Activated CD4-positive, alpha-beta T cell treated with anti-CD3 and anti-CD28 coated beads, Interleukin-2, amount 50 U/mL, for 16 hours (primary cell): ENCODE data around the gene TRAF3.
"Not testable (repeated sequence)": the region's sequence is repeated elsewhere in the genome, so short reads cannot be mapped to it uniquely, and the experiment has no call there.

ENCODE experiments used
- DNase-seq: peaks from one replicate; pipeline ENCODE4 v3.0.0-alpha.2; 2020

The TRAF3 gene

GRCh38 chr14:102809870-102810269 lies 32.6 kb downstream of the TRAF3 start:
- DNase-seq: no peak

- no peak for DNase-seq
Observed at GRCh38 chr14:102810523-102810922, 33.3 kb downstream of the TRAF3 start.

- DNase-seq: peak; percentile 41
Observed at GRCh38 chr14:102811254-102811963, 34.2 kb downstream of the TRAF3 start.

GRCh38 chr14:102811971-102812370 lies 34.7 kb downstream of the TRAF3 start:
- no peak for DNase-seq

- no peak for DNase-seq
Observed at GRCh38 chr14:102813691-102814090, 36.4 kb downstream of the TRAF3 start.

- DNase-seq: no peak
Observed at GRCh38 chr14:102817318-102817717, 40.1 kb downstream of the TRAF3 start.

GRCh38 chr14:102817942-102818940 lies 41.0 kb downstream of the TRAF3 start:
- peak; percentile 55 for DNase-seq

GRCh38 chr14:102819176-102819628 lies 42.0 kb downstream of the TRAF3 start:
- peak; percentile 86 for DNase-seq

- no peak for DNase-seq
Observed at GRCh38 chr14:102819747-102820330, 42.6 kb downstream of the TRAF3 start.

- no peak for DNase-seq
Observed at GRCh38 chr14:102821252-102821651, 44.0 kb downstream of the TRAF3 start.

- peak; percentile 74 for DNase-seq
Observed at GRCh38 chr14:102822311-102822863, 45.1 kb downstream of the TRAF3 start.

GRCh38 chr14:102822887-102823286 lies 45.6 kb downstream of the TRAF3 start:
- DNase-seq: not testable (repeated sequence)

- DNase-seq: no peak
Observed at GRCh38 chr14:102823546-102823945, 46.3 kb downstream of the TRAF3 start.

- no peak for DNase-seq
Observed at GRCh38 chr14:102824832-102825231, 47.6 kb downstream of the TRAF3 start.

GRCh38 chr14:102825307-102826095 lies 48.3 kb downstream of the TRAF3 start:
- no peak for DNase-seq

- DNase-seq: no peak
Observed at GRCh38 chr14:102826161-102826560, 48.9 kb downstream of the TRAF3 start.

- DNase-seq: no peak
Observed at GRCh38 chr14:102826751-102827675, 49.8 kb downstream of the TRAF3 start.

- no peak for DNase-seq
Observed at GRCh38 chr14:102827716-102828115, 50.5 kb downstream of the TRAF3 start.

GRCh38 chr14:102828151-102828550 lies 50.9 kb downstream of the TRAF3 start:
- DNase-seq: no peak

GRCh38 chr14:102829016-102829548 lies 51.8 kb downstream of the TRAF3 start:
- DNase-seq: no peak
